Kidney epithelial cell (primary cell): ENCODE results near the gene BBS10. TPM values are rescaled to one million over a fixed set of nuclear protein-coding genes. Genes with fewer than 3 reads are reported as not detected.

Source experiments
- DNase-seq: peaks from one replicate; pipeline ENCODE4 v3.0.0-alpha.2; 2010; ENCODE audit warnings: low read depth
- H3K27me3 ChIP-seq: 2 replicates; pipeline ENCODE4 v1.6.0; 2011; ENCODE audit warnings: low read length; ENCODE audit not compliant: control insufficient read depth, insufficient read depth
- H3K36me3 ChIP-seq: 2 replicates; pipeline ENCODE4 v1.5.1; 2011; ENCODE audit warnings: low read length; ENCODE audit not compliant: control insufficient read depth, insufficient read depth
- H3K4me3 ChIP-seq: 2 replicates; pipeline ENCODE4 v1.5.1; 2011; ENCODE audit warnings: low read depth, mild to moderate bottlenecking, control low read depth, low read length
- CTCF ChIP-seq: IDR thresholded peaks from 2 replicates; pipeline ENCODE4 v1.5.1; 2011; ENCODE audit warnings: mild to moderate bottlenecking, moderate library complexity, low read length, control low read depth, inconsistent platforms; ENCODE audit not compliant: insufficient read depth, poor library complexity, severe bottlenecking
- total RNA-seq: library from RNA; depleted of rRNA; stranded (reverse); fragments of >200 nt; gene quantifications from 2 replicates; pipeline ENCODE4 v1.2.3, GENCODE V29; 2015

Gene BBS10
- total RNA-seq, 1 donor from 2014 or later, result 14.4 TPM

- no peak overlapping the region for H3K4me3 ChIP-seq
- TF ChIP-seq CTCF, result no peak
- peak; percentile 34 for DNase-seq
- H3K36me3 ChIP-seq, result no peaks in the 10 kb centered on the region
- H3K27me3 ChIP-seq, result no peaks in the 10 kb centered on the region
Measured at GRCh38 chr12:76310110-76310509, 38.1 kb downstream of the BBS10 start.

DNA sequence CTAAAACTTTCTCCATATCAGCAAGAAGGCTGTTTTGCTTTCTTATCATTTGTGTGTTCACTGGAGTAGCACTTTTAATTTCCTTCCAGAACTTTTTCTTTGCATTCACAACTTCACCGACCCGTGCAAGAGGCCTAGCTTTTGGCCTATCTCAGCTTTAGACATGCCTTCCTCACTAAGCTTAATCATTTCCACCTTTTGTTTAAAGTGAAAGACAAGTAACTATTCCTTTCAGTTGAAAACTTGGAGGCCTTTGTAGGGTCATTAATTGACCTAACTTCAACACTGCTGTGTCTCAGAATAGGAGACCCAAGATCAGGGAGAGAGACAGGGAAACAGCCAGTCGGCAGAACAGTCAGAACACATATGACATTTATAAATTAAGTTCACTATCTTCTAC lies 39.3 kb downstream of the BBS10 start:
- no peak for DNase-seq
- no peak overlapping the region for H3K4me3 ChIP-seq
- H3K36me3 ChIP-seq, result no peaks in the 10 kb centered on the region
- TF ChIP-seq CTCF, result no peak
- H3K27me3 ChIP-seq, result no peaks in the 10 kb centered on the region

DNA sequence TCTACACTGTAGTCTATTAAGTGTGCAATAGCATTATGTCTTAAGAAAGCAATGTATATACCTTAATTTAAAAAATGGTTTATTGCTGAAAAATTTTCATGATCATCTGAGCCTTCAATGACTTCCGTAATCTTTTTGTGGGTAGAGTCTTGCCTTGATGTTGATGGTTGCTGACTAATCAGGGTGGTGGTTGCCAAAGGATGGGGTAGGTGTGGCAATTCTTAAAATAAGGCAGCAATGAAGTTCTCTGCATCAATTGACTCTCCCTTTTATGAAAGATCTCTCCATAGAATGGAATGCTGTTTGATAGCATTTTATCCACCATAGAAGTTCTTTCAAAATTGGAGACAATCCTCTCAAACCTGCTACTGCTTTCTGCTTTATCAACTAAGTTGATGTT lies 41.1 kb downstream of the BBS10 start:
- H3K4me3 ChIP-seq, result no peak overlapping the region
- H3K36me3 ChIP-seq, result no peaks in the 10 kb centered on the region
- H3K27me3 ChIP-seq, result no peaks in the 10 kb centered on the region
- no peak for DNase-seq
- no peak for TF ChIP-seq CTCF

GRCh38 chr12:76303989-76304460 lies 44.2 kb downstream of the BBS10 start:
- Histone ChIP-seq H3K27me3 (no peaks in the 10 kb centered on the region), H3K36me3 (no peaks in the 10 kb centered on the region), H3K4me3 (no peak overlapping the region)
- no peak for TF ChIP-seq CTCF
- DNase-seq, result no peak

GRCh38 chr12:76303365-76303764 lies 44.9 kb downstream of the BBS10 start:
- TF ChIP-seq CTCF, result no peak
- Histone ChIP-seq H3K27me3 (no peaks in the 10 kb centered on the region), H3K4me3 (no peak overlapping the region), H3K36me3 (no peaks in the 10 kb centered on the region)
- DNase-seq, result no peak

- DNase-seq, result no peak
- Histone ChIP-seq H3K36me3 (no peaks in the 10 kb centered on the region), H3K4me3 (no peak overlapping the region), H3K27me3 (no peaks in the 10 kb centered on the region)
- TF ChIP-seq CTCF, result no peak
Measured at GRCh38 chr12:76300297-76300665, 47.9 kb downstream of the BBS10 start.
